A549 (cell line): ENCODE results near the gene SLC9A3. TPM values are rescaled to one million over a fixed set of nuclear protein-coding genes. Genes with fewer than 3 reads are reported as not detected.

Experiments used
- ATAC-seq, 2 experiments: fragments of 200-7000 bp in 1 of 2; fragments of >200 bp in 1 of 2; cut with Nextera tagmentation in 1 of 2; cut with Tn5 transposase in 1 of 2; 3 replicates each; pipeline versions ENCODE4 v1.8.0 to v1.9.1; 2018 to 2020; ENCODE audit warnings: mild to moderate bottlenecking in 1 of 2, moderate library complexity in 1 of 2
- CTCF ChIA-PET: fragments of 300-600 bp; sonication (Branson Sonifier 250); formaldehyde crosslinking; extraction: SDS; loops from one replicate; lab custom pipeline; 2021; ENCODE audit warnings: antibody characterized with exemption, inconsistent platforms; lab: Yijun Ruan, JAX
- POLR2A ChIA-PET: fragments of 350-600 bp; formaldehyde crosslinking; extraction: SDS; loops from one replicate; lab custom pipeline; 2021; ENCODE audit warnings: antibody characterized with exemption, inconsistent platforms; lab: Yijun Ruan, JAX
- DNase-seq, 2 experiments: peaks; one replicate each; pipeline versions ENCODE4 v3.0.0 to v3.0.0-alpha.2; 2011 to 2016; ENCODE audit warnings: low read depth in 1 of 2, low spot score in 1 of 2
- FAIRE-seq: peaks from 2 replicates; lab custom pipeline; 2011; peaks lifted over from hg19 to GRCh38; lab: Jason Lieb, UNC
- H3K27ac ChIP-seq, 2 experiments: fragments of >200 bp; sonication (Bioruptor Twin); formaldehyde crosslinking; 3 replicates each; pipeline ENCODE4 v1.5.1; 2016 to 2017
- H3K4me1 ChIP-seq: fragments of >200 bp; sonication (Bioruptor Twin); formaldehyde crosslinking; 3 replicates; pipeline ENCODE4 v1.6.1; 2016
- H3K4me2 ChIP-seq: fragments of >200 bp; sonication (Bioruptor Twin); formaldehyde crosslinking; 3 replicates; pipeline ENCODE4 v1.6.1; 2016
- H3K4me3 ChIP-seq: fragments of >200 bp; sonication (Bioruptor Twin); formaldehyde crosslinking; 3 replicates; pipeline ENCODE4 v1.5.1; 2016
- H3K9me3 ChIP-seq: fragments of >200 bp; sonication (Bioruptor Twin); formaldehyde crosslinking; 3 replicates; pipeline ENCODE4 v1.6.1; 2016
- ATOH8 ChIP-seq: fragments of 250-450 bp; sonication (Bioruptor Pico); IDR thresholded peaks from 2 replicates; pipeline ENCODE4 v1.5.0; 2020; ENCODE audit warnings: low read depth, mild to moderate bottlenecking, moderate library complexity
- CBX2 ChIP-seq: fragments of 200-600 bp; sonication (generic); IDR thresholded peaks from 2 replicates; pipeline ENCODE4 v1.6.1; 2016; ENCODE audit warnings: low read depth, mild to moderate bottlenecking, borderline replicate concordance
- CEBPB ChIP-seq, 2 experiments: fragments of >200 bp in 1 of 2; sonication (Bioruptor Twin) in 1 of 2; formaldehyde crosslinking in 1 of 2; IDR thresholded peaks; 2 replicates each; pipeline ENCODE4 v1.6.1; 2012 to 2016
- CHD4 ChIP-seq: fragments of 200-600 bp; sonication (generic); IDR thresholded peaks from 2 replicates; pipeline ENCODE4 v1.6.1; 2016; ENCODE audit warnings: antibody characterized with exemption, mild to moderate bottlenecking, borderline replicate concordance
- E2F6 ChIP-seq: IDR thresholded peaks from 2 replicates; pipeline ENCODE4 v1.6.1; 2012; ENCODE audit warnings: low read depth, borderline replicate concordance
- ELK1 ChIP-seq: fragments of 150-350 bp; IDR thresholded peaks from 2 replicates; pipeline ENCODE4 v1.6.1; 2014; ENCODE audit warnings: low read depth, mild to moderate bottlenecking, low read length
- ESRRA ChIP-seq: fragments of 150-350 bp; IDR thresholded peaks from 2 replicates; pipeline ENCODE4 v1.6.1; 2014; ENCODE audit warnings: mild to moderate bottlenecking, low read length, borderline replicate concordance
- HDAC2 ChIP-seq: fragments of 200-600 bp; sonication (generic); IDR thresholded peaks from 2 replicates; pipeline ENCODE4 v1.6.1; 2016
- HEYL ChIP-seq: fragments of 250-450 bp; sonication (Bioruptor Pico); IDR thresholded peaks from 2 replicates; pipeline ENCODE4 v1.8.0; 2021; ENCODE audit warnings: mild to moderate bottlenecking, moderate library complexity
- HOXB13 ChIP-seq: fragments of 250-450 bp; sonication (Bioruptor Pico); IDR thresholded peaks from 2 replicates; pipeline ENCODE4 v1.5.0; 2020; ENCODE audit warnings: low read depth, mild to moderate bottlenecking, moderate library complexity
- HOXB5 ChIP-seq: fragments of 250-450 bp; sonication (Bioruptor Pico); IDR thresholded peaks from 2 replicates; pipeline ENCODE4 v1.5.0; 2020; ENCODE audit warnings: mild to moderate bottlenecking, moderate library complexity
- MAX ChIP-seq: IDR thresholded peaks from 2 replicates; pipeline ENCODE4 v1.6.1; 2012
- MYC ChIP-seq: IDR thresholded peaks from 2 replicates; pipeline ENCODE4 v1.6.1; 2012; ENCODE audit warnings: mild to moderate bottlenecking, inconsistent platforms, low read length, improper control_type of control experiment, borderline replicate concordance
- NFE2L2 ChIP-seq: fragments of 150-350 bp; conservative IDR thresholded peaks from 2 replicates; pipeline ENCODE4 v1.6.1; 2014; ENCODE audit warnings: low read length
- PBX3 ChIP-seq: IDR thresholded peaks from 2 replicates; pipeline ENCODE4 v1.6.1; 2012
- POLR2AphosphoS2 ChIP-seq: conservative IDR thresholded peaks from 2 replicates; pipeline ENCODE4 v1.6.1; 2012; ENCODE audit warnings: low read length, improper control_type of control experiment, inconsistent platforms
- RCOR1 ChIP-seq: fragments of 150-350 bp; IDR thresholded peaks from 2 replicates; pipeline ENCODE4 v1.6.1; 2014; ENCODE audit warnings: antibody characterized with exemption, low read length, low read depth
- SREBF2 ChIP-seq: fragments of 450-650 bp; IDR thresholded peaks from 2 replicates; pipeline ENCODE4 v1.6.1; 2014; ENCODE audit warnings: mild to moderate bottlenecking, moderate library complexity
- TP53 ChIP-seq: fragments of 250-450 bp; sonication (Bioruptor Pico); IDR thresholded peaks from 2 replicates; pipeline ENCODE4 v1.5.0; 2021; ENCODE audit warnings: mild to moderate bottlenecking, moderate library complexity
- ZC3H11A ChIP-seq: fragments of 450-650 bp; IDR thresholded peaks from 2 replicates; pipeline ENCODE4 v1.6.1; 2014; ENCODE audit warnings: antibody characterized with exemption, mild to moderate bottlenecking
- ZNF302 ChIP-seq: fragments of 250-450 bp; sonication (Bioruptor Pico); IDR thresholded peaks from 2 replicates; pipeline ENCODE4 v1.9.0; 2021; ENCODE audit warnings: inconsistent platforms, mild to moderate bottlenecking, moderate library complexity
- WGBS: methylation state at CpG from one replicate; pipeline ENCODE4 v1.1.6; 2017; ENCODE audit errors: missing lambda C conversion rate; 5-methylcytosine and 5-hydroxymethylcytosine counted together
- polyA plus RNA-seq, 4 experiments: library from polyadenylated mRNA; depleted of rRNA in 3 of 4; stranded (reverse); fragments of >200 nt; fragmentation: RNase III in 1 of 4; extraction: RNeasy Plus Mini Kit Qiagen cat#74134 plus additional on column Dnase treatment in 1 of 4; gene quantifications; 2 replicates in 3 of 4; 3 replicates in 1 of 4; pipeline ENCODE4 v1.2.3, GENCODE V29; 2011 to 2017

The SLC9A3 gene
- polyA plus RNA-seq, 2 of the 4 experiments (the other 2 are of a cell fraction) = 1.3 TPM

DNA sequence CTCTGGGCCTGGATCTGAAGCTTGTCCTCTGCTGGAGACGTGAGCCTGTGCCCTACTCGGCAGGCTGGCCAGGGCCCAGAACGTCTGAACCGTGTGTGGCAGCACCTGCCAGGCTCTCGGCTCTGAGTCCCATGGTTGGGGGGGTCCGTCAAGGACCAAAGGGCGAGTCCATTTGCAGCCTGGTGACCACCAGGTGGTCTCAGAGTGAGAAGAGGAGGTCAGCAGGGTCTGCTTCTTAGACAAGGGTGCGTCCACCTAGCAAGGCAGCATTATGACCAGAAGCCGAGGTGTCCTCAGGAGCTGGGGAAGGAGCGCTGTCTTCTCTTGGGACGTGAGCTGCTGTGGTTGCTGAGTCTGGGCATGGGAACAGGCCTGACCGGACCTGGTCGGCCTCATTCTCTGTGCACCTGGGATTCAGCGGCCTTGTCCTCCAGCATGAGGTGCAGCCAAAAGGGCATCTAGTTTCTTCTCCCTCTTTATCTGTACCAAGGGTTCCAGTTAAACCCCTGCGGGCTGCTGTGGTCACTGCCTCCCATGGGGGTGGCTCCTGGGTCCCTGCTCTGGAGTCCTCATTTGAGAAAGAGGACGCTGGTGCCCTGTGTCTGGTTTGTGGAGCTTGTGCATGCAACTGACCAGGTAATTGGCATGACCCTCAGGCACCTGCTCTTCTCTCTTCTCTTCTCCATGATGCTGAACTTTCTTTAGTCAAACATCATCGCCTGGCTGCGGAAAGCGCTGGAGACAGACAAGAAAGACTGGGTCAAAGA, 66.9 kb downstream of the SLC9A3 start:
- ATAC-seq (no peak), DNase-seq (no peak), FAIRE-seq (no peak)
- ChIA-PET POLR2A (no interaction called here), CTCF (interaction anchor here (1.9 to 4.1 kb wide), 2 partner anchors 10 to 13 kb away, joined by 4 to 30 read pairs; no protein-coding TSS in a partner anchor)
- H3K4me3 ChIP-seq = no peak overlapping the region
- 92% methylated on average over 12 of the region's 19 CpGs for WGBS
- peaks cover 4% of the 10 kb centered on the region; the same call in 1 of the 3 replicates for H3K4me1 ChIP-seq
- TF ChIP-seq HOXB13 (CRISPR knock-in tag) (no peak), CHD4 (no peak), ELK1 (no peak), POLR2AphosphoS2 (no peak), RCOR1 (no peak), MAX (no peak), E2F6 (no peak), HOXB5 (no peak), HEYL (CRISPR knock-in tag) (no peak), CBX2 (no peak), CEBPB (IDR thresholded peaks at IDR 0.05) (no peak), NFE2L2 (no peak), ESRRA (no peak)
- peaks cover 6% of the 10 kb centered on the region; the same call in 2 of the 3 replicates for H3K9me3 ChIP-seq
- no peak overlapping the region for H3K27ac ChIP-seq
- no peak overlapping the region for H3K4me2 ChIP-seq

- H3K27ac ChIP-seq = no peak overlapping the region
- no peak for DNase-seq
- CTCF ChIA-PET = interaction anchor here (1.9 to 4.1 kb wide), 2 partner anchors 9 to 13 kb away, joined by 4 to 30 read pairs; no protein-coding TSS in a partner anchor
- POLR2A ChIA-PET = no interaction called here
- no peak overlapping the region for H3K4me2 ChIP-seq
- ATAC-seq = no peak
- WGBS = 90% methylated on average over 24 of the region's 28 CpGs
- no peak for FAIRE-seq
- no peak for TF ChIP-seq ATOH8 (CRISPR knock-in tag)
- TF ChIP-seq TP53 = no peak
- TF ChIP-seq ZC3H11A = no peak
- no peak for TF ChIP-seq SREBF2
- TF ChIP-seq MYC = no peak
- no peak for TF ChIP-seq ESRRA
- TF ChIP-seq HDAC2 = no peak
- TF ChIP-seq PBX3 = no peak
- TF ChIP-seq ZNF302 (CRISPR knock-in tag) = no peak
- no peak overlapping the region for H3K4me3 ChIP-seq
- peaks cover 4% of the 10 kb centered on the region; the same call in 1 of the 3 replicates for H3K4me1 ChIP-seq
- peaks cover 14% of the 10 kb centered on the region; the same call in 2 of the 3 replicates for H3K9me3 ChIP-seq
Measured at GRCh38 chr5:456351-457194, 67.7 kb downstream of the SLC9A3 start.
